GM23248 (cell line): ENCODE measurements around the gene AP4S1. TPM values are rescaled to one million over a fixed set of nuclear protein-coding genes. Genes with fewer than 3 reads are reported as not detected.

Experiments
- DNase-seq: peaks from one replicate; pipeline ENCODE4 v3.0.0-alpha.2; 2015
- H2AFZ ChIP-seq: fragments of 200-600 bp; sonication (generic); 2 replicates; pipeline ENCODE4 v1.6.1; 2016; ENCODE audit warnings: antibody characterized with exemption
- H3F3A ChIP-seq: fragments of 200-600 bp; sonication (generic); 2 replicates; pipeline ENCODE4 v1.6.1; 2016; ENCODE audit warnings: mild to moderate bottlenecking, antibody characterized with exemption, mixed run types; ENCODE audit not compliant: insufficient read depth
- H3K27ac ChIP-seq: fragments of 200-600 bp; sonication (generic); 2 replicates; pipeline ENCODE4 v1.5.1; 2016; ENCODE audit warnings: mild to moderate bottlenecking
- H3K27me3 ChIP-seq: fragments of 200-600 bp; sonication (generic); replicated peaks from 2 replicates; pipeline ENCODE4 v1.6.1; 2016; ENCODE audit warnings: mild to moderate bottlenecking; ENCODE audit not compliant: insufficient read depth
- H3K36me3 ChIP-seq: fragments of 200-600 bp; sonication (generic); 2 replicates; pipeline ENCODE4 v1.6.1; 2016; ENCODE audit warnings: low read depth, mild to moderate bottlenecking
- H3K4me1 ChIP-seq: fragments of 200-600 bp; sonication (generic); 2 replicates; pipeline ENCODE4 v1.6.1; 2016; ENCODE audit warnings: mild to moderate bottlenecking; ENCODE audit not compliant: insufficient read depth
- H3K4me2 ChIP-seq: fragments of 200-600 bp; sonication (generic); one replicate; pipeline ENCODE4 v1.6.1; 2016; ENCODE audit warnings: mild to moderate bottlenecking; ENCODE audit not compliant: unreplicated experiment
- H3K4me3 ChIP-seq: fragments of 200-600 bp; sonication (generic); 2 replicates; pipeline ENCODE4 v1.5.1; 2016; ENCODE audit warnings: mild to moderate bottlenecking
- H3K79me2 ChIP-seq: fragments of 200-600 bp; sonication (generic); 2 replicates; pipeline ENCODE4 v1.6.1; 2016; ENCODE audit warnings: mild to moderate bottlenecking; ENCODE audit not compliant: insufficient read depth
- H3K9ac ChIP-seq: fragments of 200-600 bp; sonication (generic); 2 replicates; pipeline ENCODE4 v1.6.1; 2016; ENCODE audit warnings: mild to moderate bottlenecking
- H3K9me2 ChIP-seq: fragments of 200-600 bp; sonication (generic); 2 replicates; pipeline ENCODE4 v1.6.1; 2016; ENCODE audit warnings: mixed run types, mild to moderate bottlenecking, moderate library complexity; ENCODE audit not compliant: insufficient read depth
- H3K9me3 ChIP-seq: fragments of 200-600 bp; sonication (generic); one replicate; pipeline ENCODE4 v1.6.1; 2017; ENCODE audit warnings: low read depth
- H4K20me1 ChIP-seq: fragments of 200-600 bp; sonication (generic); 2 replicates; pipeline ENCODE4 v1.6.0; 2016; ENCODE audit not compliant: insufficient read depth
- EZH2 ChIP-seq: fragments of 200-600 bp; sonication (generic); IDR thresholded peaks from 2 replicates; pipeline ENCODE4 v1.6.1; 2018; ENCODE audit warnings: antibody characterized with exemption, mild to moderate bottlenecking; ENCODE audit not compliant: insufficient read depth, poor library complexity, severe bottlenecking
- EZH2phosphoT487 ChIP-seq: fragments of 200-600 bp; sonication (generic); IDR thresholded peaks from 2 replicates; pipeline ENCODE4 v1.6.1; 2018; ENCODE audit warnings: antibody characterized with exemption, moderate library complexity, mild to moderate bottlenecking, low read depth; ENCODE audit not compliant: insufficient read depth
- WGBS, 2 experiments: methylation state at CpG; one replicate each; pipeline ENCODE4 v1.1.6; 2015 to 2017; ENCODE audit warnings: low lambda C conversion rate in 2 of 2, low coverage in 1 of 2; ENCODE audit errors: missing lambda C conversion rate in 2 of 2; 5-methylcytosine and 5-hydroxymethylcytosine counted together
- in situ Hi-C: fragments of 300-500 bp; cut with MboI; formaldehyde crosslinking; loops from 2 replicates; pipeline ENCODE4 v1.15.0; 2020
- polyA plus RNA-seq: library from polyadenylated mRNA; unstranded; fragments of >200 nt; fragmentation: Nextera tagmentation; extraction: Ambion mirVana; gene quantifications from 2 replicates; pipeline ENCODE4 v1.2.1, GENCODE V29; 2016
- total RNA-seq: library from RNA; depleted of rRNA; stranded (reverse); fragments of >200 nt; shearing (Covaris generic); gene quantifications from 2 replicates; pipeline ENCODE4 v1.2.3, GENCODE V29; 2014

Gene AP4S1
- total and polyA plus RNA-seq, 2 experiments from 2014 or later = 6.3 to 9.9 TPM

DNA sequence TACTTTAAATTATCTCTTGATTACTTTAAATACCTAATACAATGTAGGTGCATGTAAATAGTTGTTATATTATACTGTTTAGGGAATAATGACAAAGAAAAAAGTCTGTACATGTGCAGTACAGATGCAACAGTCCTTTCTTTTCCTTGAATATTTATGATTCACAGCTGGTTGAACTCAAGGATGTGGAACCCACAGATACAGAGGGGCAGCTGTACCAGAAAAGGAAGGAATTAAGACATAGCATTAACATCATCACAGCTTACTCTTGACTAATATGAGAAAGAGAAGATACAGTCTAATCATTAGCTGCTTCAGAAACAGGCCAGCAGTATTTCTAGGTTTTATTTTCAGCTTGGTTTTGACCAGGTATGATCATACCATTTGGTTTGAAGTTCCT lies 34.7 kb upstream of the AP4S1 start:
- no peaks in the 10 kb centered on the region for H3K9me3 ChIP-seq
- no peak overlapping the region for H2AFZ ChIP-seq
- H3K36me3 ChIP-seq = no peaks in the 10 kb centered on the region
- TF ChIP-seq EZH2phosphoT487 (no peak), EZH2 (no peak)
- peaks cover 100% of the 10 kb centered on the region for H3K79me2 ChIP-seq
- no peaks in the 10 kb centered on the region for H4K20me1 ChIP-seq
- no peak overlapping the region for H3K4me3 ChIP-seq
- no peaks in the 10 kb centered on the region for H3K27me3 ChIP-seq
- no peak overlapping the region for H3K27ac ChIP-seq
- H3K4me1 ChIP-seq = peaks cover 22% of the 10 kb centered on the region
- H3K9me2 ChIP-seq = no peaks in the 10 kb centered on the region
- in situ Hi-C loops = loop anchor here (25.0 kb wide), 1 partner anchor 347 kb away; no protein-coding TSS in a partner anchor
- no peak overlapping the region for H3K9ac ChIP-seq
- H3F3A ChIP-seq = peaks cover 25% of the 10 kb centered on the region
- DNase-seq = peak; percentile 11
- no peak overlapping the region for H3K4me2 ChIP-seq

DNA sequence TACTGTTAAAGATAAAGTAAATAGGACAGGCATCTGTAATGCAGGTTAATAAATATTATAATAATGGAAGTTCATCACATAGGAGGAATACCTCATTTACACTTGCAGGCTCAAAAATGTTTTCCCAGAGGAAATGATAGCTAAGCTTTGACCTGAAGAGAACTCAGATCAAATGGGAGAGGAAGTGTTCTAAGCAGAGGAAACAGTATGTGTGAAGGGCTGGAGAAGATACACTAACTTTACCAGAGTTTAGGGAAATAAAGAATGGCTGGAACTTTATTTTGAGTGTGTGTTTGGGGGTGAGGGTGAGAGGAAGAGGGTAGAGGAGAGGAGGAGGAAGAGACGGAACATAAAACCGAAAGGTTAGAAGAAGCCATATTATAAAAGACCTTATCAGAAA lies 34.0 kb upstream of the AP4S1 start:
- no peak overlapping the region for H2AFZ ChIP-seq
- no peaks in the 10 kb centered on the region for H3K27me3 ChIP-seq
- no peak overlapping the region for H3K4me3 ChIP-seq
- H3K9me3 ChIP-seq = no peaks in the 10 kb centered on the region
- peaks cover 24% of the 10 kb centered on the region for H3K4me1 ChIP-seq
- no peaks in the 10 kb centered on the region for H3K9me2 ChIP-seq
- H3K9ac ChIP-seq = no peak overlapping the region
- no peak for DNase-seq
- H3K4me2 ChIP-seq = no peak overlapping the region
- TF ChIP-seq EZH2 (no peak), EZH2phosphoT487 (no peak)
- no peaks in the 10 kb centered on the region for H4K20me1 ChIP-seq
- in situ Hi-C loops = loop anchor here (25.0 kb wide), 1 partner anchor 346 kb away; no protein-coding TSS in a partner anchor
- H3K79me2 ChIP-seq = peaks cover 100% of the 10 kb centered on the region
- peaks cover 25% of the 10 kb centered on the region for H3F3A ChIP-seq
- H3K27ac ChIP-seq = no peak overlapping the region
- WGBS, 2 experiments = 97 to 100% methylated on average over 2 of the region's 2 CpGs
- H3K36me3 ChIP-seq = no peaks in the 10 kb centered on the region

DNA sequence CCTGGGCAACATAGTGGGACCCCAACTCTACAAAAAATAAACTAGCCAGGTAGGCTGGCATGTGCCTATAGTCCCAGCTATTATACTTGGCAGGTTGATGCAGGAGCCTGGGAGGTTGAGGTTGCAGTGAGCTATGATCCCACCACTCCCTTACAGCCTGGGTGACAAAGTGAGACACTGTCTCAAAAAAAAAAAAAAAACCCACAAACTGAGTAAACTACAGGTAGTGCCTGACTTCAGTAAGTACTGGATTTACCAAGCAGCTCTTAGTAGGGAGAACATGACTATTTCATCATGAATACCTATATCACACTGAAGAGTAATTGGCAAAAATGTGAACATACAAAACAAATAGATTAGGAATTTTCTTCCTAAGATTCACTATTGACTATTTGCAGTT lies 32.4 kb upstream of the AP4S1 start:
- in situ Hi-C loops = loop anchor here (25.0 kb wide), 1 partner anchor 344 kb away; no protein-coding TSS in a partner anchor
- no peaks in the 10 kb centered on the region for H4K20me1 ChIP-seq

DNA sequence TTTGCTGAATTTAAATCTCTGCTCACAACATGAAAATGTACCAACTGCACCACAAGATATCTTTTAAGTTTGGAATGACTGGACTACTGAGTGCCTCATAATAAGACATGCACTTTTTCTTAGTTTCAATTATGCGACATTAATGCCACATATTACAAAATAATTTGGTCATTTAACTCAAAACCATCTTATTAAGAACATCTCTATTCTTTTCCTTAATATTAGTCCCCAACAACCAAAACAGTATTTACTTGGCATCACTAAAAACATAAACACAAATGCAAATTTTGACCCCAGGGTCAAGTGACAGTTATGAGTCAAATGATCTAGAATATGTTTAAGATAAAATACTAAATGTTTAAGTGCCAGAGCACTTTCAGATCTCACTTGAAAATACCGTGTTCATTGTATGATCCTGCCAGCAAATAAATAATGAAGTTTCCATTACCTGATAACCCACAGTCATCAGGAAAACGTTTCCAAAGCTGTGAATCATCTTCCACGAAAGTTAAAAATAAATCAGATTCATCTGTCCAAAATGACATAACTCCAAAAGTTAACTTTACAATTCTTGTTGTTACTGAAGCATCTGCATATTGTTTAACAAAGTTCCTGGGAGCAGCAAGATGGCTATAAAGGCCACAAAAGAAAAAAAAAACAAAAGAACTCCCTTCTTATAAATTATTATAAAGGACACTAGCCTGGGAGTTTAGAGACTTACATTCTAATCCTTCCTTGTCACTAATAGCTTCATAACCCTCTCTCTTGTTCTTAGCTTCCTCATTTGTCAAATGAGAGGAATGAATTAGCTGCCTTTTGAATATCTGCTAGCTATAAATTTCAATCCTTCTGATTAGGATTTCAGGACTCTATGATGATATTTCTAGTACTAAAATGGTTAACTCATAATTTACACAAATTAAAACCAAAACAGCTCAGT lies 30.5 kb upstream of the AP4S1 start:
- Histone ChIP-seq H3K9me2 (no peaks in the 10 kb centered on the region), H2AFZ (no peak overlapping the region), H3F3A (peaks cover 15% of the 10 kb centered on the region), H3K36me3 (peaks cover 3% of the 10 kb centered on the region; the same call in 1 of the 2 replicates), H3K4me1 (peaks cover 17% of the 10 kb centered on the region), H3K27me3 (no peaks in the 10 kb centered on the region), H3K27ac (peak overlapping the region; percentile 83), H3K9me3 (no peaks in the 10 kb centered on the region), H4K20me1 (no peaks in the 10 kb centered on the region), H3K4me2 (peak overlapping the region; percentile 69), H3K9ac (peak overlapping the region; percentile 61), H3K4me3 (peak overlapping the region; percentile 25), H3K79me2 (peaks cover 100% of the 10 kb centered on the region)
- TF ChIP-seq EZH2phosphoT487 (no peak), EZH2 (no peak)
- in situ Hi-C loops = loop anchor here (25.0 kb wide), 1 partner anchor 342 kb away; no protein-coding TSS in a partner anchor
- WGBS, 2 experiments = 0 to 1% methylated on average over 4 of the region's 4 CpGs
- DNase-seq = peak; percentile 69

More for the DNA sequence above, 32.4 kb upstream of the AP4S1 start:
- Histone ChIP-seq H3K4me1 (peaks cover 24% of the 10 kb centered on the region), H3K27ac (no peak overlapping the region), H2AFZ (no peak overlapping the region), H3K4me3 (no peak overlapping the region), H3K9me2 (no peaks in the 10 kb centered on the region), H3K36me3 (peaks cover 3% of the 10 kb centered on the region; the same call in 1 of the 2 replicates), H3K9ac (no peak overlapping the region), H3K9me3 (no peaks in the 10 kb centered on the region), H3K4me2 (no peak overlapping the region), H3K79me2 (peaks cover 100% of the 10 kb centered on the region), H3F3A (peaks cover 23% of the 10 kb centered on the region), H3K27me3 (no peaks in the 10 kb centered on the region)
- DNase-seq = no peak
- TF ChIP-seq EZH2 = no peak
- TF ChIP-seq EZH2phosphoT487 = no peak
